ENCODE results near the gene SPEG.
A peak's percentile ranks its signal among the peaks of the same experiment; 100 is the strongest.

The SPEG gene

GRCh38 chr2:219514196-219514761, 79.6 kb downstream of the SPEG start, which contains the start of gene ASIC4:
ASIC4 (plus strand) TSS chr2:219514482; CDS start chr2:219514725, 243 bp downstream.
- no peak for DNase-seq (ENCODE audit: low spot score)

GRCh38 chr2:219514836-219515235, 80.2 kb downstream of the SPEG start:
- no peak for DNase-seq (ENCODE audit: low spot score)

GRCh38 chr2:219515874-219516629, 81.4 kb downstream of the SPEG start:
- no peak for DNase-seq (ENCODE audit: low spot score)

- peak; percentile 28 for DNase-seq (ENCODE audit: low spot score)
Observed at GRCh38 chr2:219516888-219517287, 82.2 kb downstream of the SPEG start.

DNA sequence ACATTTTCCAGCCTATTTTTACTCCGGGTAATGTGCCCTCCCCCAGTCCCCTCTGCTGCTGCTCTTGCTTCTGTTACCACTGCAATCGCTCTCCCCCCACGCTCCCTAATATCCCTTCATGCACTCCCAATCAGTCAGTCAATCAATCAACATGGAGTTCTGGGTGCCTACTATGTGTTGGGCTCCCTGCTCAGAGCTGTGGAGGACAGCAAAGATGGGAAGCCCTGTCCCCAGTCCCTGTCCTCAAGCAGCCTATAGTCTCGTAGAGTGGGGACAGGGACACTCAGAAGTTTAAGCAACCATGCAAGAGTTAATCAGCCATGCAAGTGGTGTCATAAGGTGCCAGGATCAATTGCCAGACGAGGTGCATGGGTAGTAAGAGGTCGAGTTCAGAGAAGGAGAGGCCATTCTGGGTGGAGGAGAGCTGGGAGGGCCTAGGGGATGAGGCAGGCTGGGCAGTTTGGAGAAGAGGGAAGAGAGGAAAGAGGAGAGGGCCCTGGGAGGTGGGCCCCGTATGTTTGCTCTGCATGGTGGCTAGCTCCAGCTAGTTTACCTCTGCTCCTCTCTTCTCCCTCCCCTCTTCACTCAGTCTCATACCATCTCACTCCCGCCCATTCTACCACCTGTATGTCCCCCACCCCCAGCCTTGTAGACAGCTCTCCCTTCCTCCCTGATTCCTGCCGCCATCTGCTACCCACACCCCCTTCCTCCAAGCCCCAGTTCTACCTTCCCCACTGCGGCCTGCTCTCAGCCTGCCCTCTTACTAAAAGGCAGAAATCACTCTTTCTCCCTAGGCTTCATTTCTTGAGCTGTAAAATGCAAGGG, 83.5 kb downstream of the SPEG start:
- no peak for DNase-seq (ENCODE audit: low spot score)

GRCh38 chr2:219519526-219519916, 84.9 kb downstream of the SPEG start:
- DNase-seq (ENCODE audit: low spot score): no peak

GRCh38 chr2:219520079-219520478, 85.4 kb downstream of the SPEG start:
- no peak for DNase-seq (ENCODE audit: low spot score)

GRCh38 chr2:219521066-219521880, 86.6 kb downstream of the SPEG start:
- DNase-seq (ENCODE audit: low spot score): no peak

- DNase-seq (ENCODE audit: low spot score): no peak
Observed at GRCh38 chr2:219522111-219523030, 87.7 kb downstream of the SPEG start.

GRCh38 chr2:219523031-219523671, 88.5 kb downstream of the SPEG start:
- no peak for DNase-seq (ENCODE audit: low spot score)

DNA sequence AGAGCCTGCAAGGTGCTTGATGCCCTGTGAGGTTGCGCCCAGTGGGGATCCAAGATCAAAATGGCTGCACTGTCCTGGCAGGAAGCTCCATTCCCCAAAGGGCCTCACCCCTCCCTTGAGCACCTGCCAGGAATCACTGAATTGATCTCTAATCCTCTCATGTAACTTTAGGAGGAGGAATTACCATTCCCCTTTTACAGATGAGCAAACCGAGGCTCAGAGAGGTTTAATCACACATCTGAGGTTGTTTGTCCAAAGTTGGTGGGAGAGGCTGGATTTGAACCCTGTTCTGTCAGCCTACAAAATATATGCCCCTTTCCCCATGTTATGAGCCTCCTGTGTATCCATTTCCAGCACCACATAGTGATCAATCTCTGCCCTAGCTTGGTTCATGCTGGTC, 90.2 kb downstream of the SPEG start:
- DNase-seq (ENCODE audit: low spot score): no peak

DNA sequence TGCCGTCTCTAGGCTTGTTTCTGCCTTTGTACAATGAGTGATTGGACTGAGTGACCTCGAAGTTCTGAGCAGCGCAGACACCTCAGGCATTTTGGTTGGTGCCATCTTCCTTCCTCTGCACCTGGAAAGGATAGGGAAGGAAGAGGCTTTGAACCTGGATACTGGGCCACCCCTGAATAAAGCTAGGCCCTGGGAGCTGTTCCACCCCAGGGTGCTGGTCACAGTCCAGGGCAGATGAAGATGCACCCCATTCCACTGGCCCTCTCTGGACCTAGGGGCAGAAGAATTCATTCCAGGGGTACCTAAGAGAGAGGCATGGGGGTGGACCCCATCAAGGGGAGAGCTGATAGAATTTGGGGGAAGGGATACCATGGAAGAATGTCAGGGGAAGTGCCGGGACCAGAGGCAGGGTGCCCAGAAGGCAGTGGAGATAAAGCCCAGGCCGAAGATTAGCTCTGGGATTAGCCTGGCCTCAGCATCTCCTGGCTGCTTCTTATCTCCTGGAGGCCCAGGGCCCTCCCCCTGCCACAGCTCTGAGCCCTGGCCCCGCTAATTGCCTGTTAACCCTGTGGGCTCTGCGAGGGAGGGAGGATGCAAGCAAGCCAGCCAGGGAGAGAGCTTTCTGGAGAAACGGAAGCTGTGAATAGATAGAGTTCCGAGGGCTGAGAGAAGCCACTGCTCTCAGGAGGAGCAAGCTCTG, 91.0 kb downstream of the SPEG start:
- DNase-seq (ENCODE audit: low spot score): no peak

DNA sequence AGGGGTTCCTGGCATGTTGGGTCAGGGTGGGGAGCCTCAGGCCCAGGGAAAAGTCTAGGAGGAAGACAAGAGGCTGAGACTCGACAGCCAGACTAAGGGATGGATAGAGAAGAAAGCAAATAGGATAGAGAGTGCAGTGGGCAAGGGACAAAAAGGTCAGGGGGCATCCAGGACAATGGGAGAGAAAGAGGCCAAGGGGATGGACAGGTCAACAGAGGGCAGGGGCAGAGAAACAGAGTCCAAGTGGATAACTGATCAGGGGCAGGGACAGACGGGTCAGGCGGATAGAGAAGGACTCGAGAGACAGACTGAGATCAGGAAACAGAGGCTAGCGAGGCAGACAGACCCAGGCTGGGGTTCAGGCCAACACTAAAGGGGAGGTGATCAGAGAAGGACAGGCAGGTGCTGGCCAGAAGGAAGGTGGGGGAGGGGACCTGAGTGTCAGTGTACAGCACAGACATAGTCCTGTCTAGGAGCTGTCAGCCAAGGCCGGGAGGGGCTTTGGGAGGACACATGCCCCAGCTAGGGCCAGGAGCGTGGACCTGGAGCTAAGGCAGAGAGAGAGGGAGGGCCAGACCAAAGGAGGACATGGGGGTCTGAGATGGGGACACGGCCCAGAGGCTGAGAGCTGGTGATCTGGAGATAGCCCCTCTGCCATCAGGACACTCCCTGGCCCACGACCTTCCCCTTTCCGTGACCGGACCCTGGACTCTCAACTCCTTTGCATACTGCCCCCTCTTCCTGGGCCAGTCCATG, 91.9 kb downstream of the SPEG start:
- DNase-seq (ENCODE audit: low spot score): no peak

GRCh38 chr2:219527076-219527394, 92.4 kb downstream of the SPEG start:
- DNase-seq (ENCODE audit: low spot score): no peak

GRCh38 chr2:219527472-219527871, 92.8 kb downstream of the SPEG start:
- DNase-seq (ENCODE audit: low spot score): no peak

- DNase-seq (ENCODE audit: low spot score): peak; percentile 77
Observed at GRCh38 chr2:219530048-219530963, 95.7 kb downstream of the SPEG start.

GRCh38 chr2:219531639-219532377, 97.2 kb downstream of the SPEG start:
- no peak for DNase-seq (ENCODE audit: low spot score)

GRCh38 chr2:219532378-219532649, 97.7 kb downstream of the SPEG start:
- no peak for DNase-seq (ENCODE audit: low spot score)

All from pons (tissue), 1 donor.